ENCODE data around the gene GNG12.
A peak's percentile ranks its signal among the peaks of the same experiment; 100 is the strongest.

DNA sequence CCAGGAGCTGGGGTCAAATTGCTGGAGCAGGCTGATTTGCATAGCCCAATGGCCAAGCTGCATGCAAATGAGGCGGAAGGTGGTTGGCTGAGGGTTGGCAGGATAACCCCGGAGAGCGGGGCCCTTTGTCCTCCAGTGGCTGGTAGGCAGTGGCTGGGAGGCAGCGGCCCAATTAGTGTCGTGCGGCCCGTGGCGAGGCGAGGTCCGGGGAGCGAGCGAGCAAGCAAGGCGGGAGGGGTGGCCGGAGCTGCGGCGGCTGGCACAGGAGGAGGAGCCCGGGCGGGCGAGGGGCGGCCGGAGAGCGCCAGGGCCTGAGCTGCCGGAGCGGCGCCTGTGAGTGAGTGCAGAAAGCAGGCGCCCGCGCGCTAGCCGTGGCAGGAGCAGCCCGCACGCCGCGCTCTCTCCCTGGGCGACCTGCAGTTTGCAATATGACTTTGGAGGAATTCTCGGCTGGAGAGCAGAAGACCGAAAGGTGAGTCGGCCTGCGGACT lies 148.2 kb downstream of the GNG12 start, which contains the start of gene GADD45A:
- TF ChIP-seq TARDBP (IDR thresholded peaks at IDR 0.05) (0 out of 2 replicates have a peak, but pooled peaks have one; percentile 21), ZFP1 (CRISPR knock-in tag; IDR thresholded peaks at IDR 0.05) (no peak), MEIS2 (IDR thresholded peaks at IDR 0.05; ENCODE audit: partially characterized antibody) (no peak), LEF1 (IDR thresholded peaks at IDR 0.05) (no peak), CBX3 (IDR thresholded peaks at IDR 0.05; ENCODE audit: borderline replicate concordance in 1 of 2, low read length in 2 of 2) (0 out of 3 replicates have a peak, but pooled peaks of 1 of the 2 experiments have one; percentile 44), KDM1A (IDR thresholded peaks at IDR 0.05) (no peak), SMAD3 (CRISPR knock-in tag; conservative IDR thresholded peaks at IDR 0.05) (no peak), ZBED1 (IDR thresholded peaks at IDR 0.05) (no peak; the same call in none of the 2 replicates)
- TF ChIP-seq, protein P1, sequence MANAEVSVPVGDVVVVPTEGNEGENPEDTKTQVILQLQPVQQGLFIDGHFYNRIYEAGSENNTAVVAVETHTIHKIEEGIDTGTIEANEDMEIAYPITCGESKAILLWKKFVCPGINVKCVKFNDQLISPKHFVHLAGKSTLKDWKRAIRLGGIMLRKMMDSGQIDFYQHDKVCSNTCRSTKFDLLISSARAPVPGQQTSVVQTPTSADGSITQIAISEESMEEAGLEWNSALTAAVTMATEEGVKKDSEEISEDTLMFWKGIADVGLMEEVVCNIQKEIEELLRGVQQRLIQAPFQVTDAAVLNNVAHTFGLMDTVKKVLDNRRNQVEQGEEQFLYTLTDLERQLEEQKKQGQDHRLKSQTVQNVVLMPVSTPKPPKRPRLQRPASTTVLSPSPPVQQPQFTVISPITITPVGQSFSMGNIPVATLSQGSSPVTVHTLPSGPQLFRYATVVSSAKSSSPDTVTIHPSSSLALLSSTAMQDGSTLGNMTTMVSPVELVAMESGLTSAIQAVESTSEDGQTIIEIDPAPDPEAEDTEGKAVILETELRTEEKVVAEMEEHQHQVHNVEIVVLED (CRISPR knock-in tag; IDR thresholded peaks at IDR 0.05), result no peak
- TF ChIP-seq, protein P2, sequence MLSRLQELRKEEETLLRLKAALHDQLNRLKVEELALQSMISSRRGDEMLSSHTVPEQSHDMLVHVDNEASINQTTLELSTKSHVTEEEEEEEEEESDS (CRISPR knock-in tag; IDR thresholded peaks at IDR 0.05), result no peak
- TF ChIP-seq, protein P3, sequence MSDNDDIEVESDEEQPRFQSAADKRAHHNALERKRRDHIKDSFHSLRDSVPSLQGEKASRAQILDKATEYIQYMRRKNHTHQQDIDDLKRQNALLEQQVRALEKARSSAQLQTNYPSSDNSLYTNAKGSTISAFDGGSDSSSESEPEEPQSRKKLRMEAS (CRISPR knock-in tag; IDR thresholded peaks at IDR 0.05), result peak; percentile 83
- TF ChIP-seq, protein P4, sequence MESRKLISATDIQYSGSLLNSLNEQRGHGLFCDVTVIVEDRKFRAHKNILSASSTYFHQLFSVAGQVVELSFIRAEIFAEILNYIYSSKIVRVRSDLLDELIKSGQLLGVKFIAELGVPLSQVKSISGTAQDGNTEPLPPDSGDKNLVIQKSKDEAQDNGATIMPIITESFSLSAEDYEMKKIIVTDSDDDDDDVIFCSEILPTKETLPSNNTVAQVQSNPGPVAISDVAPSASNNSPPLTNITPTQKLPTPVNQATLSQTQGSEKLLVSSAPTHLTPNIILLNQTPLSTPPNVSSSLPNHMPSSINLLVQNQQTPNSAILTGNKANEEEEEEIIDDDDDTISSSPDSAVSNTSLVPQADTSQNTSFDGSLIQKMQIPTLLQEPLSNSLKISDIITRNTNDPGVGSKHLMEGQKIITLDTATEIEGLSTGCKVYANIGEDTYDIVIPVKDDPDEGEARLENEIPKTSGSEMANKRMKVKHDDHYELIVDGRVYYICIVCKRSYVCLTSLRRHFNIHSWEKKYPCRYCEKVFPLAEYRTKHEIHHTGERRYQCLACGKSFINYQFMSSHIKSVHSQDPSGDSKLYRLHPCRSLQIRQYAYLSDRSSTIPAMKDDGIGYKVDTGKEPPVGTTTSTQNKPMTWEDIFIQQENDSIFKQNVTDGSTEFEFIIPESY (CRISPR knock-in tag; IDR thresholded peaks at IDR 0.05), result no peak; the same call in 1 of the 2 replicates
- TF ChIP-seq, protein P5, sequence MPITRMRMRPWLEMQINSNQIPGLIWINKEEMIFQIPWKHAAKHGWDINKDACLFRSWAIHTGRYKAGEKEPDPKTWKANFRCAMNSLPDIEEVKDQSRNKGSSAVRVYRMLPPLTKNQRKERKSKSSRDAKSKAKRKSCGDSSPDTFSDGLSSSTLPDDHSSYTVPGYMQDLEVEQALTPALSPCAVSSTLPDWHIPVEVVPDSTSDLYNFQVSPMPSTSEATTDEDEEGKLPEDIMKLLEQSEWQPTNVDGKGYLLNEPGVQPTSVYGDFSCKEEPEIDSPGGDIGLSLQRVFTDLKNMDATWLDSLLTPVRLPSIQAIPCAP (CRISPR knock-in tag; IDR thresholded peaks at IDR 0.05; ENCODE audit: borderline replicate concordance), result no peak

Data from K562 (cell line).